NOMO-1 treated with dmso at 0.1 percent for 144 hours (cell line): ENCODE measurements around the gene FNDC5.

ENCODE experiments used
- DNase-seq: peaks from one replicate; lab custom pipeline; 2025; ENCODE audit not compliant: unreplicated experiment; lab: John Stamatoyannopoulos, UW

Gene FNDC5

GRCh38 chr1:32865639-32866405, 4.9 kb downstream of the FNDC5 start:
- no peak for DNase-seq

GRCh38 chr1:32864375-32865019, 6.2 kb downstream of the FNDC5 start:
- no peak for DNase-seq

GRCh38 chr1:32863881-32864245, 6.8 kb downstream of the FNDC5 start:
- no peak for DNase-seq

- no peak for DNase-seq
These were observed 7.4 kb downstream of the FNDC5 start for GRCh38 chr1:32863218-32863880.

GRCh38 chr1:32861904-32862695, 8.6 kb downstream of the FNDC5 start:
- DNase-seq, result no peak

GRCh38 chr1:32860566-32860965, 10.1 kb downstream of the FNDC5 start:
- DNase-seq, result no peak

GRCh38 chr1:32859915-32860314, 10.8 kb downstream of the FNDC5 start:
- no peak for DNase-seq

GRCh38 chr1:32858791-32859190, 11.9 kb downstream of the FNDC5 start:
- DNase-seq, result no peak

- no peak for DNase-seq
These were observed 12.6 kb downstream of the FNDC5 start for GRCh38 chr1:32858136-32858535.

- DNase-seq, result no peak
These were observed 14.7 kb downstream of the FNDC5 start for GRCh38 chr1:32855861-32856617.

- no peak for DNase-seq
These were observed 22.2 kb downstream of the FNDC5 start for GRCh38 chr1:32848354-32849063.

- no peak for DNase-seq
These were observed 38.8 kb downstream of the FNDC5 start for GRCh38 chr1:32831878-32832277.

- no peak for DNase-seq
These were observed 40.4 kb downstream of the FNDC5 start for GRCh38 chr1:32830092-32830852.

- no peak for DNase-seq
These were observed 42.4 kb downstream of the FNDC5 start for GRCh38 chr1:32828341-32828740.

GRCh38 chr1:32825181-32825580, 45.5 kb downstream of the FNDC5 start:
- no peak for DNase-seq

GRCh38 chr1:32818804-32819541, 51.7 kb downstream of the FNDC5 start:
- peak; percentile 69 for DNase-seq

- peak; percentile 50 for DNase-seq
These were observed 52.6 kb downstream of the FNDC5 start for GRCh38 chr1:32817815-32818786.
